OCI-LY1 (cell line): ENCODE data around the gene C5orf52.

ENCODE experiments used
- H2AFZ ChIP-seq: fragments of 200-600 bp; sonication (generic), shearing (Covaris generic); 2 replicates; pipeline ENCODE4 v1.6.0; 2014; ENCODE audit warnings: antibody characterized with exemption, mild to moderate bottlenecking, low read length
- H3F3A ChIP-seq: fragments of 200-600 bp; sonication (generic), shearing (Covaris generic); 2 replicates; pipeline ENCODE4 v1.6.0; 2014; ENCODE audit warnings: mild to moderate bottlenecking, antibody characterized with exemption, low read length, moderate library complexity; ENCODE audit not compliant: insufficient read depth
- H3K27ac ChIP-seq: fragments of 200-600 bp; sonication (generic); 2 replicates; pipeline ENCODE4 v1.5.1; 2014; ENCODE audit warnings: low read length, mixed run types, mild to moderate bottlenecking, low read depth; ENCODE audit not compliant: poor library complexity, severe bottlenecking
- H3K27me3 ChIP-seq: fragments of 200-600 bp; sonication (generic); 2 replicates; pipeline ENCODE4 v1.6.0; 2014; ENCODE audit warnings: antibody characterized with exemption, mild to moderate bottlenecking, low read length, moderate library complexity; ENCODE audit not compliant: insufficient read depth
- H3K36me3 ChIP-seq: fragments of 200-600 bp; sonication (generic); 2 replicates; pipeline ENCODE4 v1.6.1; 2014; ENCODE audit warnings: mild to moderate bottlenecking, antibody characterized with exemption, low read length, moderate library complexity, mixed read lengths; ENCODE audit not compliant: insufficient read depth
- H3K4me1 ChIP-seq: fragments of 200-600 bp; sonication (generic); 2 replicates; pipeline ENCODE4 v1.5.1; 2014; ENCODE audit warnings: mild to moderate bottlenecking, low read length, moderate library complexity; ENCODE audit not compliant: insufficient read depth, severe bottlenecking
- H3K4me2 ChIP-seq: fragments of 200-600 bp; sonication (generic), shearing (Covaris generic); 2 replicates; pipeline ENCODE4 v1.6.1; 2014; ENCODE audit warnings: low read length
- H3K4me3 ChIP-seq: fragments of 200-600 bp; sonication (generic); 2 replicates; pipeline ENCODE4 v1.5.1; 2014; ENCODE audit warnings: low read length, low read depth, mild to moderate bottlenecking, mixed read lengths; ENCODE audit not compliant: poor library complexity, severe bottlenecking
- H3K79me2 ChIP-seq: fragments of 200-600 bp; shearing (Covaris generic); 2 replicates; pipeline ENCODE4 v1.6.1; 2016; ENCODE audit warnings: mixed run types, low read length, mixed read lengths; ENCODE audit not compliant: insufficient read depth
- H3K9ac ChIP-seq: fragments of 200-600 bp; sonication (generic), shearing (Covaris generic); 2 replicates; pipeline ENCODE4 v1.6.1; 2014; ENCODE audit warnings: mild to moderate bottlenecking, low read length, mixed read lengths
- H3K9me2 ChIP-seq: fragments of 200-600 bp; sonication (generic), shearing (Covaris generic); 2 replicates; pipeline ENCODE4 v1.6.1; 2014; ENCODE audit warnings: low read depth, mild to moderate bottlenecking, low read length, mixed read lengths
- H3K9me3 ChIP-seq: fragments of 200-600 bp; shearing (Covaris generic); 2 replicates; pipeline ENCODE4 v1.6.1; 2014; ENCODE audit warnings: low read length, mixed read lengths
- H4K20me1 ChIP-seq: fragments of 200-600 bp; sonication (generic), shearing (Covaris generic); 2 replicates; pipeline ENCODE4 v1.6.0; 2016; ENCODE audit warnings: mild to moderate bottlenecking, low read length; ENCODE audit not compliant: insufficient read depth
- EZH2 ChIP-seq: fragments of 200-600 bp; sonication (generic), shearing (Covaris generic); IDR thresholded peaks from 2 replicates; pipeline ENCODE4 v1.8.0; 2017; ENCODE audit warnings: borderline replicate concordance, mixed run types, mild to moderate bottlenecking, antibody characterized with exemption, low read length, moderate library complexity, mixed read lengths
- TF ChIP-seq, protein P1 (sequence below): fragments of 200-600 bp; sonication (generic), shearing (Covaris generic); IDR thresholded peaks from 2 replicates; pipeline ENCODE4 v1.5.1; 2017; ENCODE audit warnings: mild to moderate bottlenecking, antibody characterized with exemption, low read length, moderate library complexity, mixed read lengths

C5orf52 gene

GRCh38 chr5:157677931-157678330, 6.6 kb downstream of the C5orf52 start:
- Histone ChIP-seq H3K9me2 (no peaks in the 10 kb centered on the region), H3K79me2 (no peaks in the 10 kb centered on the region), H3K4me3 (no peak overlapping the region), H3K4me1 (no peaks in the 10 kb centered on the region), H3F3A (no peaks in the 10 kb centered on the region), H3K9me3 (no peaks in the 10 kb centered on the region), H3K4me2 (no peak overlapping the region), H3K9ac (no peak overlapping the region), H4K20me1 (no peaks in the 10 kb centered on the region), H3K27ac (no peak overlapping the region), H2AFZ (no peak overlapping the region), H3K36me3 (no peaks in the 10 kb centered on the region), H3K27me3 (no peaks in the 10 kb centered on the region)
- TF ChIP-seq EZH2, result no peak
- TF ChIP-seq, protein P1, sequence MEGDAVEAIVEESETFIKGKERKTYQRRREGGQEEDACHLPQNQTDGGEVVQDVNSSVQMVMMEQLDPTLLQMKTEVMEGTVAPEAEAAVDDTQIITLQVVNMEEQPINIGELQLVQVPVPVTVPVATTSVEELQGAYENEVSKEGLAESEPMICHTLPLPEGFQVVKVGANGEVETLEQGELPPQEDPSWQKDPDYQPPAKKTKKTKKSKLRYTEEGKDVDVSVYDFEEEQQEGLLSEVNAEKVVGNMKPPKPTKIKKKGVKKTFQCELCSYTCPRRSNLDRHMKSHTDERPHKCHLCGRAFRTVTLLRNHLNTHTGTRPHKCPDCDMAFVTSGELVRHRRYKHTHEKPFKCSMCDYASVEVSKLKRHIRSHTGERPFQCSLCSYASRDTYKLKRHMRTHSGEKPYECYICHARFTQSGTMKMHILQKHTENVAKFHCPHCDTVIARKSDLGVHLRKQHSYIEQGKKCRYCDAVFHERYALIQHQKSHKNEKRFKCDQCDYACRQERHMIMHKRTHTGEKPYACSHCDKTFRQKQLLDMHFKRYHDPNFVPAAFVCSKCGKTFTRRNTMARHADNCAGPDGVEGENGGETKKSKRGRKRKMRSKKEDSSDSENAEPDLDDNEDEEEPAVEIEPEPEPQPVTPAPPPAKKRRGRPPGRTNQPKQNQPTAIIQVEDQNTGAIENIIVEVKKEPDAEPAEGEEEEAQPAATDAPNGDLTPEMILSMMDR, result no peak

- Histone ChIP-seq H3K4me1 (no peaks in the 10 kb centered on the region), H3K4me3 (no peak overlapping the region), H3K79me2 (no peaks in the 10 kb centered on the region), H4K20me1 (no peaks in the 10 kb centered on the region), H3K9me2 (no peaks in the 10 kb centered on the region), H3F3A (no peaks in the 10 kb centered on the region), H3K27me3 (no peaks in the 10 kb centered on the region), H3K9me3 (no peaks in the 10 kb centered on the region), H3K4me2 (no peak overlapping the region), H2AFZ (no peak overlapping the region), H3K27ac (no peak overlapping the region), H3K36me3 (no peaks in the 10 kb centered on the region), H3K9ac (no peak overlapping the region)
- TF ChIP-seq, protein P1, result no peak
- no peak for TF ChIP-seq EZH2
These were observed 8.5 kb downstream of the C5orf52 start for GRCh38 chr5:157679801-157680200.

GRCh38 chr5:157680239-157680638, 8.9 kb downstream of the C5orf52 start:
- Histone ChIP-seq H3K4me2 (no peak overlapping the region), H2AFZ (no peak overlapping the region), H3K4me1 (no peaks in the 10 kb centered on the region), H3K36me3 (no peaks in the 10 kb centered on the region), H3K27ac (no peak overlapping the region), H3K9ac (no peak overlapping the region), H3K79me2 (no peaks in the 10 kb centered on the region), H4K20me1 (no peaks in the 10 kb centered on the region), H3K27me3 (no peaks in the 10 kb centered on the region), H3K4me3 (no peak overlapping the region), H3F3A (no peaks in the 10 kb centered on the region), H3K9me2 (no peaks in the 10 kb centered on the region), H3K9me3 (no peaks in the 10 kb centered on the region)
- TF ChIP-seq EZH2, result no peak
- TF ChIP-seq, protein P1, result no peak
